OCI-LY1 (cell line): ENCODE results near the gene MAPRE3.

Experiments used
- H2AFZ ChIP-seq: fragments of 200-600 bp; sonication (generic), shearing (Covaris generic); 2 replicates; pipeline ENCODE4 v1.6.0; 2014; ENCODE audit warnings: antibody characterized with exemption, mild to moderate bottlenecking, low read length
- H3F3A ChIP-seq: fragments of 200-600 bp; sonication (generic), shearing (Covaris generic); 2 replicates; pipeline ENCODE4 v1.6.0; 2014; ENCODE audit warnings: mild to moderate bottlenecking, antibody characterized with exemption, low read length, moderate library complexity; ENCODE audit not compliant: insufficient read depth
- H3K27ac ChIP-seq: fragments of 200-600 bp; sonication (generic); 2 replicates; pipeline ENCODE4 v1.5.1; 2014; ENCODE audit warnings: low read length, mixed run types, mild to moderate bottlenecking, low read depth; ENCODE audit not compliant: poor library complexity, severe bottlenecking
- H3K27me3 ChIP-seq: fragments of 200-600 bp; sonication (generic); 2 replicates; pipeline ENCODE4 v1.6.0; 2014; ENCODE audit warnings: antibody characterized with exemption, mild to moderate bottlenecking, low read length, moderate library complexity; ENCODE audit not compliant: insufficient read depth
- H3K36me3 ChIP-seq: fragments of 200-600 bp; sonication (generic); 2 replicates; pipeline ENCODE4 v1.6.1; 2014; ENCODE audit warnings: mild to moderate bottlenecking, antibody characterized with exemption, low read length, moderate library complexity, mixed read lengths; ENCODE audit not compliant: insufficient read depth
- H3K4me1 ChIP-seq: fragments of 200-600 bp; sonication (generic); 2 replicates; pipeline ENCODE4 v1.5.1; 2014; ENCODE audit warnings: mild to moderate bottlenecking, low read length, moderate library complexity; ENCODE audit not compliant: insufficient read depth, severe bottlenecking
- H3K4me2 ChIP-seq: fragments of 200-600 bp; sonication (generic), shearing (Covaris generic); 2 replicates; pipeline ENCODE4 v1.6.1; 2014; ENCODE audit warnings: low read length
- H3K4me3 ChIP-seq: fragments of 200-600 bp; sonication (generic); 2 replicates; pipeline ENCODE4 v1.5.1; 2014; ENCODE audit warnings: low read length, low read depth, mild to moderate bottlenecking, mixed read lengths; ENCODE audit not compliant: poor library complexity, severe bottlenecking
- H3K79me2 ChIP-seq: fragments of 200-600 bp; shearing (Covaris generic); 2 replicates; pipeline ENCODE4 v1.6.1; 2016; ENCODE audit warnings: mixed run types, low read length, mixed read lengths; ENCODE audit not compliant: insufficient read depth
- H3K9ac ChIP-seq: fragments of 200-600 bp; sonication (generic), shearing (Covaris generic); 2 replicates; pipeline ENCODE4 v1.6.1; 2014; ENCODE audit warnings: mild to moderate bottlenecking, low read length, mixed read lengths
- H3K9me2 ChIP-seq: fragments of 200-600 bp; sonication (generic), shearing (Covaris generic); 2 replicates; pipeline ENCODE4 v1.6.1; 2014; ENCODE audit warnings: low read depth, mild to moderate bottlenecking, low read length, mixed read lengths
- H3K9me3 ChIP-seq: fragments of 200-600 bp; shearing (Covaris generic); 2 replicates; pipeline ENCODE4 v1.6.1; 2014; ENCODE audit warnings: low read length, mixed read lengths
- H4K20me1 ChIP-seq: fragments of 200-600 bp; sonication (generic), shearing (Covaris generic); 2 replicates; pipeline ENCODE4 v1.6.0; 2016; ENCODE audit warnings: mild to moderate bottlenecking, low read length; ENCODE audit not compliant: insufficient read depth
- CTCF ChIP-seq: fragments of 200-600 bp; sonication (generic), shearing (Covaris generic); IDR thresholded peaks from 2 replicates; pipeline ENCODE4 v1.5.1; 2017; ENCODE audit warnings: mild to moderate bottlenecking, antibody characterized with exemption, low read length, moderate library complexity, mixed read lengths
- EZH2 ChIP-seq: fragments of 200-600 bp; sonication (generic), shearing (Covaris generic); IDR thresholded peaks from 2 replicates; pipeline ENCODE4 v1.8.0; 2017; ENCODE audit warnings: borderline replicate concordance, mixed run types, mild to moderate bottlenecking, antibody characterized with exemption, low read length, moderate library complexity, mixed read lengths

Gene MAPRE3

DNA sequence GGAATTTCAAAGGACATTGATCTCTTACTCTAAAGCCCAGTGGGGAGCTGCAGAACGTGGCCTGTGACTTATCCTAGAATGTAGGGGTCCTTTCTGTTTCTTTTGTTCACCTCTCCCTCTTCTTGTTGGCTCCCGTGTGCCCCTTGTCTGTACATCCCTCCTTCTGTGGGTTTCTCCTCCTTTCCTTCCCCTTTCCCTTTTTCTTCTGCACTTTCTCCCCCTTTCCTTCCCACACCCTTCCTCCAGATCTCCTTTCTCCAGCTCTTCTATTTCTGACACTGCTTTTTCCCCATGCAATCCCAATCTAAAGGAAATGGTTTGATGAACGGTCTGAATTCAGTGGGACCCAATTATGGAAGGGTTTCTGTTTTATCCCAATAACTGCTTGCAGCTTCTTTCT, 35.5 kb upstream of the MAPRE3 start:
- Histone ChIP-seq H3K27me3 (0 out of 2 replicates have a peak, but pooled peaks cover 2% of the 10 kb centered on the region), H3K9me2 (no peaks in the 10 kb centered on the region), H3K79me2 (no peaks in the 10 kb centered on the region), H3K4me3 (no peak overlapping the region), H3K9me3 (no peaks in the 10 kb centered on the region), H3K36me3 (no peaks in the 10 kb centered on the region), H3K9ac (no peak overlapping the region), H3F3A (no peaks in the 10 kb centered on the region), H3K4me2 (no peak overlapping the region), H3K27ac (no peak overlapping the region), H3K4me1 (no peaks in the 10 kb centered on the region), H4K20me1 (no peaks in the 10 kb centered on the region), H2AFZ (no peak overlapping the region)
- TF ChIP-seq CTCF = no peak

DNA sequence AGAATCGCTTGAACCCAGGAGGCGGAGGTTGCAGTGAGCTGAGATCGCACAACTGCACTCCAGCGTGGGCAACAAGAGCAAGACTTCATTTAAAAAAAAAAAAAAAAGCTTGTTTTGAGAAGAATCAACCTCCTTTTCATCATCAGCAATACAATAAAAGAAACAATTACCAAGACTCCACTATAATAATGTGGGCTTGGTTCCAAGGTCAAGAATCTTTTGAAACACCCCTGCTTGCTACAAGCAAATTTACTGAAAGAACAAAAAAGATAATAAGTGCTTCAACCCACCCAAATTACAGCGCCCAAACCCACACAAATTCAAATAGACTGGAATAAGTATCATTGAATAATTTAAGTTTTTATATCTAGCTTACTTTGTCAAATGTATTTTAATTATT, 33.6 kb upstream of the MAPRE3 start:
- Histone ChIP-seq H2AFZ (no peak overlapping the region), H3K4me3 (no peak overlapping the region), H3K27ac (no peak overlapping the region), H3K9me3 (no peaks in the 10 kb centered on the region), H4K20me1 (no peaks in the 10 kb centered on the region), H3K36me3 (no peaks in the 10 kb centered on the region), H3K9ac (no peak overlapping the region), H3K79me2 (no peaks in the 10 kb centered on the region), H3K4me1 (no peaks in the 10 kb centered on the region), H3K27me3 (0 out of 2 replicates have a peak, but pooled peaks cover 3% of the 10 kb centered on the region), H3F3A (no peaks in the 10 kb centered on the region), H3K4me2 (no peak overlapping the region), H3K9me2 (no peaks in the 10 kb centered on the region)
- no peak for TF ChIP-seq CTCF
- TF ChIP-seq EZH2 = no peak

DNA sequence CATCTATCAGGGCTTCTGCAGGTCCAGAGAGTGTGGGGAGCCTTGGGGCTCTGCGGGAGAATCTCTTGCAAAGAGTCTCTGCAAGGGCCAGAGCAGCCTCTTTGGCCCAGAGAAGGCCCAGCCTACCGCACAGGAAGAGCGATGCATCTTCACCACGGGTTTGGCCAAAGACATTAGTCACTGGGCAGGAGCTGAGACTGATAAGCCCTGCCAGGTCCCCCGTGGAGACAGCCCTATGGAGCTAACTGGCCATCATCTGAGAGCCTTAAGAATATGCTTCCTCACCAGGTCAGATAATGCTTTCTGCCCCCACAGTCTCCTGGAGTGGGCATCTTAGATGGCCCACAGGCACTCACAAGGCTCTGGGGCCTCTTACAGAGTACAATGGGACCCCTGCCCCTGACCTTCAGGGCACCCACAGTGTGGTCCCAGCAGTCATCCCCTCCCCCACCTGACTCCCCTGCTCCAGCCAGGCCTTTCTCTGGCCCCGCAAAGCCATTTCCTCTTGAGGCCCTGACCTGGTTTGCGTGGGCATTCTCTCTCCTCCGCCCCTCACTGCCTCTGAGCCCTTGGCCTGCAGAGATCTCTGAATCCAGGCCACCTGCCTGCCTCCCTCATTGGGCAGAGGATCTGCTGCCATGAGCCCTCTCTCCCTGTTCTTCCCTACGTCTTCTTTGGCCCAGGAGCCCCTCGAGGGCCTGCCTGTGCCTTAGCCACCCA, 31.9 kb upstream of the MAPRE3 start:
- H3K4me3 ChIP-seq = no peak overlapping the region
- H3K36me3 ChIP-seq = no peaks in the 10 kb centered on the region
- no peak overlapping the region for H3K4me2 ChIP-seq
- no peak overlapping the region for H3K27ac ChIP-seq
- no peaks in the 10 kb centered on the region for H3K9me3 ChIP-seq
- no peaks in the 10 kb centered on the region for H3F3A ChIP-seq
- no peaks in the 10 kb centered on the region for H3K9me2 ChIP-seq
- no peak overlapping the region for H3K9ac ChIP-seq
- H3K27me3 ChIP-seq = 0 out of 2 replicates have a peak, but pooled peaks cover 3% of the 10 kb centered on the region
- TF ChIP-seq CTCF (no peak), EZH2 (no peak)
- H3K79me2 ChIP-seq = no peaks in the 10 kb centered on the region
- H2AFZ ChIP-seq = no peak overlapping the region
- H4K20me1 ChIP-seq = no peaks in the 10 kb centered on the region
- H3K4me1 ChIP-seq = no peaks in the 10 kb centered on the region
